K562 (cell line): ENCODE measurements around the gene ZDHHC1. TPM values are rescaled to one million over a fixed set of nuclear protein-coding genes. Genes with fewer than 3 reads are reported as not detected.

ENCODE experiments used
- CBFA2T2 ChIP-seq: fragments of 450-650 bp; conservative IDR thresholded peaks from 2 replicates; pipeline ENCODE4 v1.6.1; 2017; ENCODE audit warnings: mild to moderate bottlenecking
- EHMT2 ChIP-seq: fragments of 450-650 bp; IDR thresholded peaks from 2 replicates; pipeline ENCODE4 v1.6.1; 2018; ENCODE audit warnings: antibody characterized with exemption
- FOXK1 ChIP-seq: sonication (generic); formaldehyde crosslinking; IDR thresholded peaks from 2 replicates; pipeline ENCODE4 v1.8.0; 2022; ENCODE audit warnings: missing genetic modification reagents, mild to moderate bottlenecking, borderline replicate concordance
- KLF6 ChIP-seq: fragments of 250-450 bp; sonication (Bioruptor Pico); IDR thresholded peaks from 2 replicates; pipeline ENCODE4 v1.4.0; 2020; ENCODE audit warnings: mild to moderate bottlenecking, moderate library complexity, borderline replicate concordance
- LCOR ChIP-seq: sonication (generic); formaldehyde crosslinking; IDR thresholded peaks from 2 replicates; pipeline ENCODE4 v1.8.0; 2022; ENCODE audit warnings: mild to moderate bottlenecking, missing genetic modification reagents
- NFE2 ChIP-seq: IDR thresholded peaks from 2 replicates; pipeline ENCODE4 v1.6.1; 2014; ENCODE audit warnings: antibody characterized with exemption, low read depth
- NONO ChIP-seq, 2 experiments: fragments of 200-400 bp in 1 of 2; fragments of 450-650 bp in 1 of 2; formaldehyde crosslinking in 1 of 2; IDR thresholded peaks; 2 replicates each; pipeline ENCODE4 v1.6.1; 2017; ENCODE audit warnings: low read depth in 2 of 2, mild to moderate bottlenecking in 2 of 2, moderate library complexity in 2 of 2, low read length in 1 of 2
- NR2C1 ChIP-seq, 2 experiments: fragments of 450-650 bp; IDR thresholded peaks; 2 replicates each; pipeline ENCODE4 v1.6.1; 2017; ENCODE audit warnings: mild to moderate bottlenecking in 2 of 2, antibody characterized with exemption in 1 of 2, inconsistent platforms in 1 of 2, missing compliant biosample characterization in 1 of 2, missing genetic modification characterization in 1 of 2
- PHF8 ChIP-seq: fragments of 200-600 bp; sonication (generic); IDR thresholded peaks from 2 replicates; pipeline ENCODE4 v1.6.1; 2012; ENCODE audit warnings: mixed run types, mild to moderate bottlenecking, inconsistent platforms, low read length, moderate library complexity, borderline replicate concordance
- POLR2A ChIP-seq: fragments of 450-650 bp; conservative IDR thresholded peaks from 2 replicates; pipeline ENCODE4 v1.6.1; 2016
- POLR3A ChIP-seq: IDR thresholded peaks from 2 replicates; pipeline ENCODE4 v1.6.1; 2011; ENCODE audit warnings: borderline replicate concordance, mild to moderate bottlenecking, moderate library complexity; ENCODE audit not compliant: insufficient read length, insufficient read depth; ENCODE audit errors: extremely low read depth
- PYGO2 ChIP-seq: fragments of 450-650 bp; IDR thresholded peaks from 2 replicates; pipeline ENCODE4 v1.6.1; 2016; ENCODE audit warnings: mild to moderate bottlenecking, missing genetic modification characterization, moderate library complexity, missing compliant biosample characterization
- RBM15 ChIP-seq: fragments of 200-400 bp; formaldehyde crosslinking; IDR thresholded peaks from 2 replicates; pipeline ENCODE4 v1.6.1; 2018; ENCODE audit warnings: mild to moderate bottlenecking, low read length, moderate library complexity; ENCODE audit not compliant: insufficient read depth
- RNF2 ChIP-seq: sonication (generic); IDR thresholded peaks from 2 replicates; pipeline ENCODE4 v1.6.1; 2016
- SOX6 ChIP-seq: fragments of 450-650 bp; IDR thresholded peaks from 2 replicates; pipeline ENCODE4 v1.6.1; 2014; ENCODE audit warnings: mild to moderate bottlenecking
- SRSF7 ChIP-seq: fragments of 200-400 bp; formaldehyde crosslinking; optimal IDR thresholded peaks from 2 replicates; pipeline ENCODE3; 2017; ENCODE audit warnings: mild to moderate bottlenecking, low read depth, low read length
- SUPT5H ChIP-seq: fragments of 450-650 bp; IDR thresholded peaks from 2 replicates; pipeline ENCODE4 v1.6.1; 2016
- TAF1 ChIP-seq: IDR thresholded peaks from 2 replicates; pipeline ENCODE4 v1.6.1; 2011; ENCODE audit warnings: mild to moderate bottlenecking, low read length, moderate library complexity; ENCODE audit not compliant: insufficient read depth, control insufficient read depth, severe bottlenecking; ENCODE audit errors: extremely low read depth
- TCF7L2 ChIP-seq: fragments of 150-350 bp; IDR thresholded peaks from 2 replicates; pipeline ENCODE4 v1.6.1; 2016; ENCODE audit warnings: low read depth, mild to moderate bottlenecking, low read length, moderate library complexity
- ZFP1 ChIP-seq: fragments of 450-650 bp; formaldehyde crosslinking; IDR thresholded peaks from 2 replicates; pipeline ENCODE4 v1.4.0; 2020; ENCODE audit warnings: mild to moderate bottlenecking, mixed read lengths
- ZNF165 ChIP-seq: fragments of 250-450 bp; sonication (Bioruptor Pico); IDR thresholded peaks from 2 replicates; pipeline ENCODE4 v1.4.0; 2020; ENCODE audit warnings: borderline replicate concordance
- ZNF282 ChIP-seq: sonication (generic); formaldehyde crosslinking; IDR thresholded peaks from 2 replicates; pipeline ENCODE4 v1.8.1; 2023; ENCODE audit warnings: missing genetic modification reagents
- polyA plus RNA-seq, 8 experiments: library from polyadenylated mRNA; depleted of rRNA in 4 of 8; stranded (reverse) in 5 of 8; unstranded in 3 of 8; fragments of >200 nt; fragmentation: Nextera tagmentation in 2 of 8; fragmentation: Illumina TruSeq in 1 of 8; extraction: Ambion mirVana in 2 of 8; extraction: Trizol in 1 of 8; gene quantifications; 2 replicates each; pipeline versions ENCODE4 v1.2.1 to v1.2.3, GENCODE V29; 2011 to 2014; ENCODE audit warnings: inconsistent platforms in 1 of 8, missing spikeins in 1 of 8
- total RNA-seq, 7 experiments: library from RNA; depleted of rRNA in 6 of 7; stranded (reverse); fragments of >200 nt in 6 of 7; fragmentation: Illumina TruSeq in 2 of 7; extraction: Trizol in 2 of 7; gene quantifications; 2 replicates each; pipeline versions ENCODE4 v1.2.1 to v1.2.3, GENCODE V29; 2011 to 2021; ENCODE audit warnings: low replicate concordance in 1 of 7
- TF ChIP-seq, protein P1 (sequence below): sonication (generic); formaldehyde crosslinking; IDR thresholded peaks from 2 replicates; pipeline ENCODE4 v1.9.0; 2022; ENCODE audit warnings: mild to moderate bottlenecking, missing genetic modification reagents
- TF ChIP-seq, protein P2 (sequence below): fragments of 450-650 bp; formaldehyde crosslinking; IDR thresholded peaks from 2 replicates; pipeline ENCODE4 v1.4.0; 2020; ENCODE audit warnings: mild to moderate bottlenecking, moderate library complexity
- TF ChIP-seq, protein P3 (sequence below): fragments of 450-650 bp; IDR thresholded peaks from 2 replicates; pipeline ENCODE4 v1.6.1; 2016; ENCODE audit warnings: antibody characterized with exemption
- TF ChIP-seq, protein P4 (sequence below): fragments of 150-350 bp; IDR thresholded peaks from 2 replicates; pipeline ENCODE4 v1.6.1; 2014; ENCODE audit warnings: low read depth, mild to moderate bottlenecking, low read length, borderline replicate concordance

The ZDHHC1 gene
- total and polyA plus RNA-seq, 9 of the 15 experiments (the other 6 are each of a cell fraction or from before 2014, with no cell fraction given): 0.06 to 0.77 (median 0.25) TPM; not detected in 4

DNA sequence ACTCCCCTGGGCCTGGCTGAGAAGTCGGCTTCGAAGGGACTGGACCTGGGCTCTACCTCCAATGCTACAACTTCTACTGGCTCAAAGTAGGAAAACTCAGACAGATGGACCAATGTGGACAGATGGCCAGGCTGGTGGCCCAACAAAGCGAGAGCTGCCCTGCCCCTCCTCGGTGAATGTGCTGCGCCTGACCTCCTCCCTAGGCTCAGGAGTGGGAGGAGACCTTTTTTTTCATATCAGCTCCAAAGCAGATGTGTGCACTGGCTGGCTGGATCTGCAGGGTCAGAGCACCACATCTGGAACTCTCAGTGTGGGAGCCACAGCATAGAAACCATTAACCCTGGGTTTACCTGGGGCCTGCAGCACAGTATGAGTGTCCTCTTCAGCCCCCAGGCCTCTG, 43.9 kb upstream of the ZDHHC1 start (continued):
- TF ChIP-seq PYGO2 (tag) (no peak), FOXK1 (CRISPR knock-in tag) (no peak), POLR2A (no peak), ZFP1 (CRISPR knock-in tag) (no peak), KLF6 (no peak), TCF7L2 (no peak), SRSF7 (no peak), LCOR (no peak), NONO (IDR thresholded peaks at IDR 0.05; ENCODE audit: low read depth in 2 of 2, low read length in 1 of 2) (no peak), TAF1 (peak; percentile 23), NFE2 (no peak), EHMT2 (no peak), SOX6 (peak; percentile 26; the same call in 1 of the 2 replicates), POLR3A (no peak), PHF8 (no peak), SUPT5H (no peak), CBFA2T2 (peak; percentile 92), NR2C1 (IDR thresholded peaks at IDR 0.05) (no peak), NR2C1 (tag; IDR thresholded peaks at IDR 0.05) (no peak), ZNF165 (CRISPR knock-in tag) (no peak), RNF2 (no peak), ZNF282 (no peak), RBM15 (no peak)
- TF ChIP-seq, protein P1, sequence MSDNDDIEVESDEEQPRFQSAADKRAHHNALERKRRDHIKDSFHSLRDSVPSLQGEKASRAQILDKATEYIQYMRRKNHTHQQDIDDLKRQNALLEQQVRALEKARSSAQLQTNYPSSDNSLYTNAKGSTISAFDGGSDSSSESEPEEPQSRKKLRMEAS: peak; percentile 58
- TF ChIP-seq, protein P2, sequence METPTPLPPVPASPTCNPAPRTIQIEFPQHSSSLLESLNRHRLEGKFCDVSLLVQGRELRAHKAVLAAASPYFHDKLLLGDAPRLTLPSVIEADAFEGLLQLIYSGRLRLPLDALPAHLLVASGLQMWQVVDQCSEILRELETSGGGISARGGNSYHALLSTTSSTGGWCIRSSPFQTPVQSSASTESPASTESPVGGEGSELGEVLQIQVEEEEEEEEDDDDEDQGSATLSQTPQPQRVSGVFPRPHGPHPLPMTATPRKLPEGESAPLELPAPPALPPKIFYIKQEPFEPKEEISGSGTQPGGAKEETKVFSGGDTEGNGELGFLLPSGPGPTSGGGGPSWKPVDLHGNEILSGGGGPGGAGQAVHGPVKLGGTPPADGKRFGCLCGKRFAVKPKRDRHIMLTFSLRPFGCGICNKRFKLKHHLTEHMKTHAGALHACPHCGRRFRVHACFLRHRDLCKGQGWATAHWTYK (CRISPR knock-in tag): no peak
- TF ChIP-seq, protein P3, sequence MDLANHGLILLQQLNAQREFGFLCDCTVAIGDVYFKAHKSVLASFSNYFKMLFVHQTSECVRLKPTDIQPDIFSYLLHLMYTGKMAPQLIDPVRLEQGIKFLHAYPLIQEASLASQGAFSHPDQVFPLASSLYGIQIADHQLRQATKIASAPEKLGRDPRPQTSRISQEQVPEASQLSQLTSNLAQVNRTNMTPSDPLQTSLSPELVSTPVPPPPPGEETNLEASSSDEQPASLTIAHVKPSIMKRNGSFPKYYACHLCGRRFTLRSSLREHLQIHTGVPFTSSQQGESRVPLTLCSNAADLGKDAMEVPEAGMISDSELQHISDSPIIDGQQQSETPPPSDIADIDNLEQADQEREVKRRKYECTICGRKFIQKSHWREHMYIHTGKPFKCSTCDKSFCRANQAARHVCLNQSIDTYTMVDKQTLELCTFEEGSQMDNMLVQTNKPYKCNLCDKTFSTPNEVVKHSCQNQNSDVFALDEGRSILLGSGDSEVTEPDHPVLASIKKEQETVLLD: no peak
- TF ChIP-seq, protein P4, sequence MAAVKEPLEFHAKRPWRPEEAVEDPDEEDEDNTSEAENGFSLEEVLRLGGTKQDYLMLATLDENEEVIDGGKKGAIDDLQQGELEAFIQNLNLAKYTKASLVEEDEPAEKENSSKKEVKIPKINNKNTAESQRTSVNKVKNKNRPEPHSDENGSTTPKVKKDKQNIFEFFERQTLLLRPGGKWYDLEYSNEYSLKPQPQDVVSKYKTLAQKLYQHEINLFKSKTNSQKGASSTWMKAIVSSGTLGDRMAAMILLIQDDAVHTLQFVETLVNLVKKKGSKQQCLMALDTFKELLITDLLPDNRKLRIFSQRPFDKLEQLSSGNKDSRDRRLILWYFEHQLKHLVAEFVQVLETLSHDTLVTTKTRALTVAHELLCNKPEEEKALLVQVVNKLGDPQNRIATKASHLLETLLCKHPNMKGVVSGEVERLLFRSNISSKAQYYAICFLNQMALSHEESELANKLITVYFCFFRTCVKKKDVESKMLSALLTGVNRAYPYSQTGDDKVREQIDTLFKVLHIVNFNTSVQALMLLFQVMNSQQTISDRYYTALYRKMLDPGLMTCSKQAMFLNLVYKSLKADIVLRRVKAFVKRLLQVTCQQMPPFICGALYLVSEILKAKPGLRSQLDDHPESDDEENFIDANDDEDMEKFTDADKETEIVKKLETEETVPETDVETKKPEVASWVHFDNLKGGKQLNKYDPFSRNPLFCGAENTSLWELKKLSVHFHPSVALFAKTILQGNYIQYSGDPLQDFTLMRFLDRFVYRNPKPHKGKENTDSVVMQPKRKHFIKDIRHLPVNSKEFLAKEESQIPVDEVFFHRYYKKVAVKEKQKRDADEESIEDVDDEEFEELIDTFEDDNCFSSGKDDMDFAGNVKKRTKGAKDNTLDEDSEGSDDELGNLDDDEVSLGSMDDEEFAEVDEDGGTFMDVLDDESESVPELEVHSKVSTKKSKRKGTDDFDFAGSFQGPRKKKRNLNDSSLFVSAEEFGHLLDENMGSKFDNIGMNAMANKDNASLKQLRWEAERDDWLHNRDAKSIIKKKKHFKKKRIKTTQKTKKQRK: no peak
